H1 (cell line): ENCODE data around the gene PAQR4. TPM values are rescaled to one million over a fixed set of nuclear protein-coding genes. Genes with fewer than 3 reads are reported as not detected.

Experiments
- CTCF ChIA-PET: fragments of 300-600 bp; sonication (Branson Sonifier 250); formaldehyde crosslinking; loops from one replicate; lab custom pipeline; 2021; ENCODE audit not compliant: partially characterized antibody; lab: Charles Lee
- POLR2A ChIA-PET: fragments of 300-600 bp; sonication (Branson Sonifier 250); formaldehyde crosslinking; loops from one replicate; lab custom pipeline; 2021; ENCODE audit warnings: inconsistent platforms; ENCODE audit not compliant: partially characterized antibody; lab: Charles Lee
- DNase-seq, 2 experiments: peaks; one replicate each; pipeline versions ENCODE4 v3.0.0 to v3.0.0-alpha.2; 2010 to 2022; ENCODE audit warnings: low spot score in 2 of 2, low read depth in 1 of 2, mixed read lengths in 1 of 2
- FAIRE-seq: peaks from 2 replicates; lab custom pipeline; 2011; peaks lifted over from hg19 to GRCh38; lab: Jason Lieb, UNC
- H2AFZ ChIP-seq: 2 replicates; pipeline ENCODE4 v1.8.1; 2012; ENCODE audit warnings: low read length, inconsistent platforms
- H2AK5ac ChIP-seq: 2 replicates; pipeline ENCODE4 v1.6.1; 2013; ENCODE audit warnings: low read depth, low read length
- H2BK120ac ChIP-seq: replicated peaks from 2 replicates; pipeline ENCODE3; 2013; ENCODE audit warnings: low read depth, low read length, inconsistent platforms
- H2BK12ac ChIP-seq: 2 replicates; pipeline ENCODE4 v1.6.1; 2013; ENCODE audit warnings: low read depth, low read length
- H2BK15ac ChIP-seq: 2 replicates; pipeline ENCODE4 v1.6.1; 2013; ENCODE audit warnings: low read length
- H2BK20ac ChIP-seq: 2 replicates; pipeline ENCODE4 v1.6.1; 2013; ENCODE audit warnings: low read length
- H2BK5ac ChIP-seq: 2 replicates; pipeline ENCODE4 v1.6.1; 2013; ENCODE audit warnings: low read depth, low read length
- H3K14ac ChIP-seq: 2 replicates; pipeline ENCODE4 v1.6.1; 2013; ENCODE audit warnings: inconsistent platforms; ENCODE audit not compliant: insufficient read length
- H3K18ac ChIP-seq: 2 replicates; pipeline ENCODE4 v1.6.1; 2013; ENCODE audit warnings: low read length; ENCODE audit errors: extremely low read depth
- H3K23ac ChIP-seq: 2 replicates; pipeline ENCODE4 v1.6.1; 2013; ENCODE audit warnings: inconsistent platforms; ENCODE audit not compliant: insufficient read length
- H3K23me2 ChIP-seq: 2 replicates; pipeline ENCODE4 v1.6.1; 2013; ENCODE audit warnings: low read depth, low read length
- H3K27ac ChIP-seq: 2 replicates; pipeline ENCODE4 v1.6.1; 2011; ENCODE audit warnings: low read depth, low read length, inconsistent platforms
- H3K27me3 ChIP-seq, 4 experiments: replicated peaks in 1 of 4; 1 replicate in 1 of 4; 2 replicates in 3 of 4; pipeline versions ENCODE4 v1.6.1 to v1.8.1; 2011 to 2013; ENCODE audit warnings: low read length in 3 of 4, mild to moderate bottlenecking in 3 of 4, inconsistent platforms in 2 of 4, mixed read lengths in 2 of 4, moderate library complexity in 1 of 4; ENCODE audit not compliant: control insufficient read depth in 3 of 4, insufficient read depth in 3 of 4; ENCODE audit errors: extremely low read depth in 1 of 4
- H3K36me3 ChIP-seq, 4 experiments: 2 replicates each; pipeline versions ENCODE4 v1.6.1 to v1.8.1; 2011 to 2013; ENCODE audit warnings: mild to moderate bottlenecking in 4 of 4, low read length in 3 of 4, moderate library complexity in 2 of 4, control low read depth in 1 of 4, inconsistent platforms in 1 of 4; ENCODE audit not compliant: insufficient read depth in 4 of 4, control insufficient read depth in 2 of 4
- H3K4ac ChIP-seq: replicated peaks from 2 replicates; pipeline ENCODE3; 2013; ENCODE audit warnings: low read length, low read depth, mixed read lengths, inconsistent platforms; ENCODE audit not compliant: insufficient read length
- H3K4me1 ChIP-seq, 4 experiments: replicated peaks in 1 of 4; 1 replicate in 1 of 4; 2 replicates in 3 of 4; pipeline versions ENCODE4 v1.6.1 to v1.8.1; 2011 to 2013; ENCODE audit warnings: low read length in 3 of 4, inconsistent platforms in 2 of 4, mixed read lengths in 1 of 4; ENCODE audit not compliant: insufficient read depth in 4 of 4, control insufficient read depth in 3 of 4
- H3K4me2 ChIP-seq, 2 experiments: 2 replicates each; pipeline versions ENCODE4 v1.6.1 to v1.8.1; 2011 to 2013; ENCODE audit warnings: low read depth in 2 of 2, low read length in 2 of 2, control low read depth in 1 of 2, inconsistent platforms in 1 of 2, mild to moderate bottlenecking in 1 of 2; ENCODE audit not compliant: insufficient read depth in 1 of 2
- H3K4me3 ChIP-seq, 4 experiments: fragments of 200-600, 300-600 bp in 1 of 4; sonication (generic), shearing (Covaris generic), sonication (Bioruptor Twin) in 1 of 4; 2 replicates each; pipeline versions ENCODE4 v1.5.1 to v1.8.1; 2011 to 2016; ENCODE audit warnings: low read length in 4 of 4, low read depth in 3 of 4, control low read depth in 2 of 4, inconsistent platforms in 2 of 4, mild to moderate bottlenecking in 2 of 4, mixed read lengths in 1 of 4, moderate library complexity in 1 of 4; ENCODE audit not compliant: insufficient read depth in 2 of 4; ENCODE audit errors: extremely low read depth in 1 of 4
- H3K56ac ChIP-seq: replicated peaks from 2 replicates; pipeline ENCODE3; 2013; ENCODE audit warnings: low read depth, mild to moderate bottlenecking, mixed read lengths, low read length, inconsistent platforms; ENCODE audit not compliant: insufficient read length
- H3K79me1 ChIP-seq: 2 replicates; pipeline ENCODE4 v1.6.1; 2013; ENCODE audit warnings: low read depth, low read length, control low read depth
- H3K79me2 ChIP-seq, 2 experiments: 2 replicates each; pipeline versions ENCODE4 v1.6.1 to v1.8.1; 2012 to 2013; ENCODE audit warnings: low read length in 2 of 2, mild to moderate bottlenecking in 2 of 2, inconsistent platforms in 1 of 2; ENCODE audit not compliant: insufficient read depth in 2 of 2, control insufficient read depth in 1 of 2
- H3K9ac ChIP-seq, 4 experiments: replicated peaks in 1 of 4; 1 replicate in 1 of 4; 2 replicates in 3 of 4; pipeline versions ENCODE4 v1.6.1 to v1.8.1; 2011 to 2013; ENCODE audit warnings: low read depth in 3 of 4, low read length in 3 of 4, control low read depth in 2 of 4, mild to moderate bottlenecking in 2 of 4, moderate library complexity in 2 of 4, inconsistent platforms in 1 of 4; ENCODE audit errors: extremely low read depth in 1 of 4
- H3K9me3 ChIP-seq, 2 experiments: 2 replicates each; pipeline versions ENCODE4 v1.6.1 to v1.8.1; 2012 to 2013; ENCODE audit warnings: mild to moderate bottlenecking in 2 of 2, moderate library complexity in 2 of 2, control low read depth in 1 of 2, inconsistent platforms in 1 of 2, low read depth in 1 of 2, low read length in 1 of 2, mixed read lengths in 1 of 2; ENCODE audit not compliant: insufficient read depth in 2 of 2
- H4K20me1 ChIP-seq, 2 experiments: replicated peaks in 1 of 2; 2 replicates each; pipeline versions ENCODE3 to v1.8.1; 2011 to 2013; ENCODE audit warnings: inconsistent platforms in 2 of 2, low read length in 2 of 2, mild to moderate bottlenecking in 1 of 2; ENCODE audit not compliant: insufficient read depth in 2 of 2, control insufficient read depth in 1 of 2
- H4K5ac ChIP-seq: 2 replicates; pipeline ENCODE4 v1.6.1; 2013; ENCODE audit warnings: low read length, low read depth, mixed read lengths, inconsistent platforms; ENCODE audit not compliant: insufficient read length
- H4K8ac ChIP-seq: 2 replicates; pipeline ENCODE4 v1.8.0; 2013; ENCODE audit warnings: mild to moderate bottlenecking, moderate library complexity, low read length, inconsistent platforms; ENCODE audit not compliant: insufficient read depth; ENCODE audit errors: extremely low read depth
- H4K91ac ChIP-seq: replicated peaks from 2 replicates; pipeline ENCODE3; 2013; ENCODE audit warnings: low read length, mixed read lengths, inconsistent platforms; ENCODE audit not compliant: insufficient read length
- GTF2F1 ChIP-seq: IDR thresholded peaks from 2 replicates; pipeline ENCODE4 v1.6.1; 2012; ENCODE audit warnings: low read depth, low read length, improper control_type of control experiment, borderline replicate concordance
- HDAC2 ChIP-seq, 2 experiments: fragments of 300-600 bp in 1 of 2; sonication (generic) in 1 of 2; IDR thresholded peaks; 2 replicates each; pipeline ENCODE4 v1.6.1; 2011 to 2012; ENCODE audit warnings: low read depth in 2 of 2, low read length in 2 of 2, mild to moderate bottlenecking in 2 of 2, moderate library complexity in 2 of 2, borderline replicate concordance in 1 of 2, inconsistent platforms in 1 of 2
- WGBS, 2 experiments: shearing (Covaris generic) in 1 of 2; methylation state at CpG; one replicate each; pipeline versions ENCODE4 v1.1.6 to v1.1.7; 2013 to 2015; ENCODE audit warnings: low lambda C conversion rate in 2 of 2, mixed read lengths in 2 of 2, inconsistent platforms in 1 of 2, low coverage in 1 of 2, missing lambda C conversion rate in 1 of 2; ENCODE audit not compliant: insufficient replicate concordance in 2 of 2, insufficient coverage in 1 of 2, insufficient read length in 1 of 2; ENCODE audit errors: extremely low coverage in 1 of 2, missing lambda C conversion rate in 1 of 2; 5-methylcytosine and 5-hydroxymethylcytosine counted together
- polyA plus RNA-seq, 7 experiments: library from polyadenylated mRNA; depleted of rRNA in 3 of 7; stranded (reverse) in 5 of 7; unstranded in 2 of 7; fragments of >200 nt in 5 of 7; fragments of 200-250 nt in 2 of 7; gene quantifications; 1 replicate in 5 of 7; 2 replicates in 1 of 7; 4 replicates in 1 of 7; pipeline versions ENCODE4 v1.2.1 to v1.2.3, GENCODE V29; 2011 to 2013; ENCODE audit warnings: missing spikeins in 2 of 7, mixed read lengths in 2 of 7
- total RNA-seq: library from RNA; stranded (reverse); fragmentation: NEBNext Ultra II Directional; extraction: Animal tissue kit (Norgen Biotek cat#: 25700); gene quantifications from 2 replicates; pipeline ENCODE4 v1.2.1, GENCODE V29; 2021

Gene PAQR4
- total and polyA plus RNA-seq, 2 of the 8 experiments (the other 6 are each of a cell fraction or from before 2014, with no cell fraction given), result 28.2 to 34.6 TPM

- Histone ChIP-seq H3K23ac (no peak overlapping the region), H3K4me1 (peaks cover 3 to 30% (median 27%) of the 10 kb centered on the region in 4 experiments), H3K4me3 (no peak overlapping the region), H3K79me1 (no peaks in the 10 kb centered on the region), H2BK120ac (no peak overlapping the region), H2AFZ (no peak overlapping the region), H3K4ac (no peak overlapping the region), H2BK15ac (peak overlapping the region; percentile 97; the same call in 1 of the 2 replicates), H4K5ac (no peak overlapping the region), H3K18ac (no peak overlapping the region), H3K9ac (no peak overlapping the region), H3K4me2 (no peak overlapping the region), H3K23me2 (peaks cover 12% of the 10 kb centered on the region; the same call in 1 of the 2 replicates), H3K14ac (no peak overlapping the region), H2BK12ac (peak overlapping the region; percentile 75; the same call in 1 of the 2 replicates), H3K27me3 (no peaks in the 10 kb centered on the region; a peak in 2 of 7 replicates), H4K20me1 (no peaks in the 10 kb centered on the region), H3K9me3 (no peaks in the 10 kb centered on the region), H4K91ac (no peak overlapping the region), H2BK20ac (no peak overlapping the region), H4K8ac (no peak overlapping the region; the same call in none of the 2 replicates), H2BK5ac (peak overlapping the region; percentile 26; the same call in 1 of the 2 replicates), H2AK5ac (no peak overlapping the region), H3K79me2 (no peaks in the 10 kb centered on the region), H3K36me3 (no peaks in the 10 kb centered on the region), H3K27ac (no peak overlapping the region), H3K56ac (no peak overlapping the region)
- DNase-seq (no peak), FAIRE-seq (no peak)
- WGBS, 2 experiments, result 85% methylated on average over 10 of the region's 10 CpGs; no CpG with 5 or more reads in 1 of the 2 experiments
- ChIA-PET CTCF (interaction anchor here (0.6 to 5.6 kb wide), 12 partner anchors 9 to 105 kb away, joined by 3 to 41 read pairs (median 4); partner anchors contain the start of gene PKMYT1), POLR2A (interaction anchor here (0.6 to 25.4 kb wide), 6 partner anchors 8 to 91 kb away, joined by 3 to 455 read pairs (median 10); partner anchors contain the start of genes CLDN6, HCFC1R1, PAQR4 and THOC6)
- TF ChIP-seq GTF2F1, result no peak
- no peak for TF ChIP-seq HDAC2 (IDR thresholded peaks at IDR 0.05; ENCODE audit: borderline replicate concordance in 1 of 2, low read depth in 2 of 2, low read length in 2 of 2)
These were observed 9.9 kb upstream of the PAQR4 start for GRCh38 chr16:2959206-2959605.
